GM18508 (cell line): Measurements from ENCODE around the gene PPP2R2C.

ENCODE experiments used
- ATAC-seq: cut with Tn5 transposase; IDR thresholded peaks from one replicate; pipeline ENCODE4 v1.9.1; 2021; ENCODE audit warnings: moderate number of reproducible peaks; ENCODE audit not compliant: insufficient read depth, unreplicated experiment

The PPP2R2C gene

DNA sequence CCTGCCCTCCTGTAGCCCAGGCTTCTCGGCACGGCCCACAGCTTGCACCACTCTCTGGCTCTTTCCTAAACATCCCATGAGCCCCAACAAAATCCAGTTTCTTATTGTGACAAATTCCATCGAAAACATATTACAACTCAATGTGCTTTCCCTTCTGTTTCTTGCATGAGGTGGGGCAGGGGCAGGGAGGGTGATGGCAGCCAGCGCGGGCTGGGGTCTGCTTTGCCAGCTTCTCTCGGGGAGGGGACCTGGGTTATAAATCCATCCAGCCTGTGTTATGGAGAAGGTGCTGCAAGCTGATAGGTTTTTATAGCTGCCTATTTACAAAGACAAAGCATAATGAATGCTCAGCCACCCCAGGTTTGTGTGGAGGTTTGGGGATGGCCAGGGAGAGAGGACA lies 21.1 kb downstream of the PPP2R2C start:
- ATAC-seq: no peak

DNA sequence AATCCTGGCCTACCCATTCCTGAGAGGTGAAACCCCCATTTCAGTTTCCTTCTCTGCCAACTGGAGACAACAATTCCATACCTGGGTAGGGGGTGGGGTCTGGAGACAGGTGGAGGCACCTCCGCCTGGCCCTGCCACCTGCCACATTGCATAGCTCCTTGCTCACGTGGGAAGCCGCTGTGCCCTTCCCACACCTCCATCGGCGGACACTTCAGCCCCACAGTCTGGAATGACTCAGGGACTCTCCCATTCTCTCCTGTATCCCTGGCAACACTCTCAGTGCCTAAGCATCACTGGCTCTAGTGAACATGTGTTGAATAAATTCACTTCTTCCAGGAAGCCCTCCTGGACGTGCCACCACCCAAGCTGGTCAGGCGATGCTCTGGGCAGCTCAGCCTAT lies 21.7 kb downstream of the PPP2R2C start:
- no peak for ATAC-seq

DNA sequence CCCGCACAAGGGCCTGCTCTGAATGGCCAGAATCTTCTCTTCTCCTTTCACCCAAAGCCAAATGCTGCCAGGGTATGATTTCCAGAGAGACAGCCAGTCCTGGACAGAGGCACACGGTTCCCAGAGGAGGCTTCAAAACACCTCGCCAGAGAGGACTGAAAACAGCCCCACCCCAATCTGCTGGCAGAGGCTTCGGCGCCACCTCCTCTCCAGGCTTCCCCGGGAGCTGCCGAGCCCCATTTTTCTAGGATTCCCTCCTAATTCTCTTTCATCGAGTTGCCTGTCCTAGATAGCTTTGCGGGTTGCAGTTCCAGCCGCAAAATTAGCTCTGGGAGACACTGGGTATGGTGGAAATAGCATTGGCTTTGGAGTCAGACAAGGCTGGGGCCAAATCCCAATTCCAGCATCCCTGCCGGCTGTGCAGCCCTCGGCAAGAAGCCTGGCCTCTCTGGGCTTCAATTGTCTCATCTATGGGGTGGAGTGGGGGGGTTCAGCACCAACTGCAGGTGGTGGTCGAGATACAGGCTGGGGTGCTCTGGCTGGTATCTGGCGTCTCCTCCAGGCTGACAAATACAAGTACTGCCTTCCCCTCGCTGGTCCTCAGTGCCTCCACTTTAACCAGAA lies 22.6 kb downstream of the PPP2R2C start:
- no peak for ATAC-seq

DNA sequence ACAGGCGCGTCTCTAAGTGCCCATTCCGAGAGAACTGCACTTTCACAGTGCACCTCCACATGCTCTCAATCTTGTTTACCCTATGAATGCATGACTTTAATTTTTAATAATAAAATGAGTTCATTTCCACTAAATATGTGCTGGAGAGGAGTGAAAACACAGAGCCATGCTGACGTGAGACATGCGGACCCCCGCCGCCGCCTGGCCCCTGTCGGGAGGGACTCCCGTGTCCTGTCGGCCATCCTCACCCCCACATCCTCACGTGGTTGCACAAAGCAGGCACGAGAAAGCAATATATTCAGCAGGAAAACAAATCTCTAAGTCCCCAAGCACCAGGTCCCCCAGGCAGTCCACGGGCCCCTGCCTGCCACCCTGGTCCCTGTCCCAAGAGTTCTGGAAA lies 23.1 kb downstream of the PPP2R2C start:
- no peak for ATAC-seq

DNA sequence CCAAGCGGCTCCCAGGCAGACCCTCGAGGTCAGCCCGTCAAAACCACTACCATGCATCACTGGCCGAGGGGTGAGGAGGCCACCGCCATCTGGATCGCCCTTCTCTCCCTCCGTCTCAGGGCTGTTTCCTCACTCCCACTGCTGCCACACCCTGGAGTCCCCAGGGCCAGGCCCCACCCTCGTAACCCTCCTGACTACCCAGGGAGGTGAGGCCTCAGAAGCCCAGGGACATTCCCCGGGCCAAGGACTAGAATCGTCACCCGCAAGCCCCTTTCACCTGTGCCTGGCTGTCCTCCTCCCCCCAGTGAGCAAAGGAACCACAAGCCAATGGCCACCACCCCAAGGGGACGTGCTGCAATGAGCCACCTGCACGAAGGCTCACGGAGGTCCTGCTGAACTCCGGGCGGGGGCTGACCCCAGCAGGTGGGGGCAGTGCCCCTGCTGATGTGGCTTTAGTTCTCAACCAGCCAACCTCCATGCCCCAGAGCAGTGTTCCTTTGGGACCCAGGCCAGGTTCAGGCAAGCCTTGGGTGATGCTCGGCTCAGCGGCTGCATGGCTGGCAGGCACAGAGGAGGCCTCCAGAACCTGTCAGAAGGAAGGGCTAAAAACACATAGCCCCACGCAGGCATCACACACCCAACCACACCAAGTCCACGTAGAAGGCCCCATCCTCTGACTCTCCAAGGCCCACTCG lies 23.8 kb downstream of the PPP2R2C start:
- ATAC-seq: no peak

DNA sequence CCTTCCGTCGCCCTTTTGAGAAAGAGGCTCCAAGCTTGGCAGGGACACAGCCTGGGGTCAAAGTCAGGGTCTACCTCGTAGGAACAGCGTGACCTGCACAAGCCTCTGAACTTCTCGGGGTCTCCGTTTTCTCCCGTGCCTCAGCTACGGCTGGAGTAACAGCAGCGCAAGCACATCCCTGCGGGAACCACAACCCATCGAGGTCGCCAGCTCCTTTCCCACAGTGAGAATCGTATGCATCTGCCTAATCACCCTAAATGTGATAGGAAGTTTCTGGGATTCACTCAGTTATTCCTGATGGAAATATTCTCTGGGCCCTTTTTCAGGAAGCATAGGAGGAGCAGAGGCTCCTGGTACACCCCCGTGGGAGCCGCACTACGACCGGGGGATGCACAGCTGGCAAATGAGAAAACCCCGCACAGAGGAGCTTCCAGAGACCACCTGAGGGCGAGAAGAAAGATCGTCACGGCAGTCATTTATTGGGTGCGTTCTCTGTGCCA lies 24.7 kb downstream of the PPP2R2C start:
- no peak for ATAC-seq

DNA sequence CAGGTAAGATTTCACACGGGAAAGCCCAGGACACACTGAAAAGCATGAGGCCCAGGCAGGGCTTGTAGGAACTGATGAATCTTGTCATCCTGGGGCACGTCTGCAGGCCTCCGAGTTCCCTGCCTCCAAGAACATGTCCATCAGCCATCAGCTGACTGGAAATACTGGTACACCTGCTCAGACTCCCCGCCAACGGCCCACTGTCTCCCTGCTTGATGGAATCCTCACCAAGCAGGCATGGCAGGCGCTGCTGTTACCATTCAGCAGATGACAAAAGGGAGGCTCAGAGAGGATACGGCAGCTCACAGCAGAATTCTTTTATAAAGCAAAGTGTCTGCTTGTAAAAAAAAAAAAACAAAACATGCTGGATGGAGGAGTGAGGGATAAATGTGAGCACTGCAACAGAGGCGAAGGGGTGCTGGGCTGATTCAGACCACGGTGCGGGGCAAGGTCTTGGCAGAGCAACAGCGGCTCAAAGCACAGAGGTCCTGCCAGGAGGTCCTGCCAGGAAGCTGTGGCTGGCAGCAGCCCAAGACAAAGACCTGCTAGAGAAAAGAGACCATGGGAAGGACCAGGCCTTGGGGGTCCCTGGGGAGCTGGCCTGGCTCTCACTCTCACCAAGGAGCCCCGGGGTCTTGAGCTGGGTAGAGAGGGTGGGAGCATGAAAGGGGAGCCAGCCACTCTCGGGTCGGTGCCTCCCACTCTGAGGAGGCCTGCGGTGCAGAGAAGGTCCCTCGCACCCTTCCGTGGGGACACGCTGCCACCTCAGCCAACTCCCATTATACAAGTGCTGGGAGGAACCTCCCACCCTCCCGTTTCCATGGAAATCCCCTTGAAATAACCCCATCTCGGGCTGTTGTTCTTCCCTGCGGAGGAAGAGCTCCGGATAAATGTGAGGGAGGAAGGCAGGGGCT lies 25.6 kb downstream of the PPP2R2C start:
- no peak for ATAC-seq

DNA sequence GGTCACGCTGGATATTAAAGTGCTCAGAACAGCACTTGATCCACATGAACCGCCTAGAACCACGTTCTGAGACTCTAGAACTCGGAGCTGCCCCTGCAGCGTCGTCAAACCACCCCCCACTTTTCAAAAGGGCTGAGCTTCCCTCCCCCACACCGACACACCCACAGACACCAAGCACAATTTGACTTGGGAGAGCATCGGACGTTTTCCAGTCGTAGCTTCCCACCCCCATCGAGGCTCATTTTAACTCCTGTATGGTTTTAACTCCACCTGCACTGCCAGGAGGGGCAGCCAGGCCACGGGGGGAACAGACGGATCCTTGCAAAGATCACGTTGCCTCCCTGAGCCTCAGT lies 26.3 kb downstream of the PPP2R2C start:
- no peak for ATAC-seq

DNA sequence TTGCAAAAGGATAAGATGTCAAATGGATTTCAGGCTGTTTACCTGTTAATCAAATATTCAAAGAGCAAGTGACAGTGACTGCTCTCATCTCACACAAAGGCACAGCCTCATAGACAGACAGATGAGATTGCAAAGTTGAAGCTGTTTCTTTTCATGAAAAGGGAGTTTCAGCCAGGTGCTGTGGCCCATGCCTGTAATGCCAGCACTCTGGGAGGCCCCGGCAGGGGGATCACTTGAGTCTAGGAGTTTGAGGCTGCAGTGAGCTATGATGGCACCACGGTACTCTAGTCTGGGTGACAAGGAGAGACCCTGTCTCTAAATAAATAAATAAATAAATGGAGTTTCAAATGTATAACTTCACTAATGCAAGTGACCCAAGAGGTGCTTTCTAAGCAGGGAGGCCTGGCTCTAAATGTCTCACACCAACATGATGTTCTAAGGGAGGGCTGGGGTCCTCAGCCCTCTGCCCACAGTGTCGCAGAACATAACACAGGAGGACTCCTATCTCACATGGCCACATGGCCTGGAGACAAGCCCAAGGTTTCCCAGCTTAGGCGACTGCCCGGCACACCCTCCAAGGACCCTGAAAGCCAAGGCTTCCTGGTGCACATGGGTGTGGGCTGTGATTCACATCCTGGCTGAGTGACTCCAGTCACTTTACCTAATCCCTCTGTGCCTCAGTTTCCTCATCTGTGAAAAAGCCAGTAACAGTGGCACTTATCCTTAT lies 26.8 kb downstream of the PPP2R2C start:
- ATAC-seq: no peak

DNA sequence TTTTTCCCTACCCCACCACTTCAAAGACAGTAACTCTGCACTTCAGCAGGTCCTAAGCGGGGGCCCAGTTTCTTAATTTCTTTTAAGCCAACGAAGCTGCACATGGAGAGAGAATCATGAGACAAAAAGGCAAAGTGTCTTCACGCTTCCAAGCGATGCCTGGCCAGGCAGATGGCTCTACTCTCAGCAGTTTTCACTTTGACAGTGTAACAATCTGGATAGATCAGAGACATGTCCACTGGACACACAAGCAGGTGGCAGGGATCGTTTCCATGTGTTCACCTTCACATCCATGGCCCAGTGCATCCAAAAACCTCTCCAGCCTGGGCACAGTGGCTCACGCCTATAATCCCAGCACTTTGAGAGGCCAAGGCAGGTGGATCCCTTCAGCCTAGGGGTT lies 27.8 kb downstream of the PPP2R2C start:
- no peak for ATAC-seq

DNA sequence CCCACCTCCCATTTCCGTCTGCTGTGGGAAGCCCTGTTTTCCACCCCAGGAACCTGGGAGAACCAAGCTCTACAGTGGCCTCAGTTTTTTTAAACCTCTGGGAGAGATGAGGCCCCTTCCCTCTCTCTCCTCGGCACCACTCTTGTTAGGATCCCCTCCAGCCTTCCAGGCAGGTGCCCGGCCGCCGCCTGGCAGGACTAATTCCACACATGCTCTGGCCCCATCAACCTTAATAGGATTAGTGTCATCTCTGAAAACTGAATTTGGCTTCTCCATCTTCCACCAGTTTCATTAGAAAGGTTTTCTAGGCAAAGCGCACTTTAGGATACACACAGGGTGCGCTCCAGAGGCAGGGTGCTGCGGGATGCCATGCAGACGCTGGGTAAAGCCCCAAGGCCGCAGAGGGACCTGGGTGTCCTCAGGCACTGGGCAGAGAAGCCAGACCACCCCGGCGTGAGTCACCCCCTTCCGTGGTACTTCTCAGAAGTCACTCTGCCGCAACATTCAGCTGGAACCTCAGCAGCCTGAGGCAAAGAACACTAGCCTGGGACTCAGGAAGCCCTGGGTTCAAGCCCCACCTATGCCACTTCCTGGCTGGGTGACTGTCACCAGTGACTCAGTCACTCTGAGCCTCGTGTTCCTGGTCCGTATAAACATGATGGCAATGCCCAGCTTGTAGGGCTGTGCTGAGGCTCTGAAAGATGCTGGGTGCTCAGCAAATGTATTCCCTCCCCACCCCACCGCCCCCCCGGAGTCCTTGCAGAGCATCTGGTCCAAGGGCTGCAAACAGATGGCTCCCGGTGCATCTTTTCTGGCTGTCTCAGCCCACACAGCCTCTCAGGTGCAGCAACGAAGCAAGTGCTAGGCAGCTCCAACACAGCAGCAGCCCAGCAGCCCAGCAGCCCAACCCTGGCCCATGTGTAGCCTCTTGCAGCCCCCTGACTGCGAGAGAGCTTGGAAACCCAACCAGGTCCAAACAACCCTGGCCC lies 29.1 kb downstream of the PPP2R2C start:
- no peak for ATAC-seq

DNA sequence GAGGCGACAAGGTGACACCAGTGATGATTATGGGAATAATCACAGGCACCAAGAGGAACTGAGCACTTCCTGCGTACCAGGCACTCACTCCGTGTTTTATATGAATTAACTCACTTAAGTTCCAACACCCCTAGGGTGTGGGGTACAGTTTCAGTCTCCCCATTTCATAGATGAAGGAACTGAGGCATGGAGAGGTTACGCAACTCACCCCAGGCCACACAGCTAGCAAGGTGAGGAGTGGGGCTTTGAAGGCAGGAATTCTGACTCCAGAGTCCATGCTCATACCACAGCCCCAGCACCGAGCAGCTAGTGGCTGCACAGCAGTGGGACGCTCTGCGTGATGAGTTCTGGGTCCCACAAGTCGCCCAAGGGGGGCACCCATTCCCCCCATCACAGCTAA lies 29.9 kb downstream of the PPP2R2C start:
- ATAC-seq: no peak

DNA sequence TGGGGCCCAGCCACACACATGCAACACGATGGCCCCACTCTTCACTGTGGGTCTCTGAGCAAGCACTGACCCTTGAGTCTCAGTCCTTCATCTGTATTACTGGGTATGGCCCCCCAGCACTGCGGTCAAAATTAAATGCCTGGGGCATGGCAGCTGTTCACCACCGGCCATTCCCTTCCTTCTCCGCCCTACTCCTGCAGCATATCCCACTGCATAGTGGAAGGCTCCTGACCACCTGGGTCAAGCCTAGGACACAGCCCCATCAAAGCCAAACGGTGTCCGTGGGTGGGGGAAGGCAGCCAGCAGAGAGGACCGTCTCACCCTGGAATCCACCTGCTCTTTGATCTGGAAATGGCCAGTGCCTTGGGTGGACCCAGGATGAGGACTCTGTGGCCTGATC lies 30.7 kb downstream of the PPP2R2C start:
- no peak for ATAC-seq

DNA sequence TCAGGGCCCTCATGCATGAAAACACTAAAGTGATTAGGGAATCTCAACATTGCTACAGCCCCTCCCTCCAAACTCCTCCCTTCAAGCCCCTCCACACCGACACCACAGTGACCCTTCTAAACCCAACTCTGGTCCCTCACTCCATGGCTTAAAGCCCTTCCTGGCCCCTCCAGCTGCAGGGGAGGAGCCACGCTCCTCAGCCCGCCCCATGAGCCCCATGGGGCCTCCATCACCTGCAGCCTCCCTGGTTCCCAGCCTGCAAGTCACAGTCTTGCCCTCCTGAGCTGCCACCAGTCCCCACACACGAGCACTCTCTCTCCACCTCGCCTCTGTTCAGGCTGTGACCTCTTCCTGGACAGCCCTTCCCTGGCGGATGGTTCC lies 31.2 kb downstream of the PPP2R2C start:
- no peak for ATAC-seq

DNA sequence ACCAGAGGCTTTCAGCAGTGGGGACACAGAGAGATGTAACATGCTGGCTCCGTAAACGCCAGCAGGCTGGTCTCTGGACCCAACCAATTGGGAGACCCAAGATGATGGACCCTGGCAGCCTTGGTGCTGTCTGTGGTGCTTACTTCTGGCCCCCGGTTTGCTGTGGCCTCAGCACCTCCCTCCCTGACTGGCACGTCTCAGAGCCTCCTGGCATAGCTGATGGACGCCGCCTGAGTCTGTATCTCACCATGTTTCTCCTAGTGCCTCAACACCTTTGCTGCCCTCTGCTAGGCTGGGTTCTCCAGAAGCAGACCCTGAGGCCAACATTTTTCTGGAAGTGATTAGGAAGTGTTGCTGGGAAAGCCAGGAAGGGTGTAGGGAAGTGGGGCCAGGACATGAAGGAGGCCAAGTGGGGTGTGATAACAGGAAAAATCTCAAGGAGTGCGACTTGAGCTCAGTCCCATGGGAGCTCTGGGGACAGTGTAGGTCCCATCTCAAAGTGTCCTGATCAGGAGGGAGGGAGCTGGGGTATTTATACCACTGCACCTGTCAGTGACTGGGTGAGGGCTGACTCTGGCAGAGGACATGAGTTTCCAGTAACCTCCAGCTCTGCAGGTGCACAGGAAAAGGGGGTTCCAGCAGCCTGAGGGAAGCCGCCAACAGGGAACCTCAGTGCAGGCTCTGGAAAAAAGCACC lies 31.8 kb downstream of the PPP2R2C start:
- no peak for ATAC-seq

DNA sequence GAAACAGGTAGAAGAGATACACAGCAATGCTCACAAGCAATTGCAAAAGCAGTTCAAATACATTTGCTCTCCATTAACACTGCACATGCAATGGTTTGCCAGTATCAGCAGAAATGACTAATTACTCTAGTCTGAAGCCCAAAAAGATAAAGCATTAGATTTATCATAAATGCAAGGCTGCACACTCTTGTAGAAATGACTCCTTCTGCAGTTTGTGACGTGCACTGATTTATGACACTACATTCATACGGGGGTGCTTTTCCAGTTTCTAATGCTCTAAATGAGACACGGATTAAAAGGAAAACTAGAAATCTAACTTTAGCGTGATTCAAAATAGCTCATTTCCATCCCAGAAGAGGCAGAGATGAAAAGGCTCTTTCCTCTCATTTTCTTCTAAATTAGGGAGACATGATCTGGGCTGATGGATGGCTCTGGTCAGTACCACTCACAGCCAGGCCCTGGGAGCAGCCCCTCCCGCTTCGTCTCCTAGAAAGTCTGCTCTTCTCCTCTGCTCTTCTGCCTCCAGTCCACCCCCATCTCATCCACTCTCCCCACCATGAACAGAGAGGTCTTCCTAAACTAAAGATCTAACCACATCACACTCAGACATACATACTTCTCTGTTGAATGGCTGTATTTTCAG lies 33.2 kb downstream of the PPP2R2C start:
- ATAC-seq: no peak

DNA sequence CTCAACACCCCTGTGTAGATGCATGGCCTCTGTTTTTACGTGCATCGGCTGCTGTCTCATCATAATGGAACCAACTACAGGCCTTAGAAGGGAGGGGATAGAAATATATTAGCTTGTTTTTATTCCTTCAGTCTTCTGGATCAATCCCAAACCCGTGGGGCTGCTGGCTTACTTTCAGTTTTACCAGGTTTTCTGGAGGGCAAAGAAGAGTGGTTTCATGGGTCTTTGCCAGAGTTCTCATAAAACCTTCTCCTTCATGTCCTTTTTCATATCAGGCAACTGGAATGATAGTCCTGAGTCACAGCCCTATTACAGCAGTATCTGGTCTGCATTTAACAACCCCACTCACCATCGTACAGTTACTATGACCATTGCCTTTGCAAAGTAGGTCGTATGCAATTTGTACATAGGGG lies 34.6 kb downstream of the PPP2R2C start:
- ATAC-seq: no peak

DNA sequence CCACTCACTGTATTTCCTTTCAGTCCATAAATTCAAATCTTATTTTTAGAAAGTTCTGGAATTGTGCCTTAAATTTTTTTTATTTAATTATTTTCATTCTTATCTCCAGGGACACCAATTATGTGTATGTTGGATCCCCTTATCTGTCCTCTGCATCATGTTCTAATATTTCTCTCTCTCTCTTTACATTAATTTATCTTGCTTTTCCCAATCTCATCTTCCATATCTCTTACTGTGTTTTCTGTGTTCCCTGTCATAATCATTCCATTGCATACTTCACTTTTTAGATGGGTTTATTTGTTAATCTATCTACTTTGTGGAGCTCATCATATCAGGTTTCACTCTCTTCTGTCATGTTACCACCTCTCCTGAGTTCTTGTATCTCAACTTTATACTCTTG lies 37.4 kb downstream of the PPP2R2C start:
- no peak for ATAC-seq
